Activated CD4-positive, CD25-positive, alpha-beta regulatory T cell (primary cell): ENCODE results near the gene MRPL43.

ENCODE experiments used
- DNase-seq, 4 experiments: peaks; one replicate each; lab custom pipeline; 2025; lab: John Stamatoyannopoulos, UW

MRPL43 gene

DNA sequence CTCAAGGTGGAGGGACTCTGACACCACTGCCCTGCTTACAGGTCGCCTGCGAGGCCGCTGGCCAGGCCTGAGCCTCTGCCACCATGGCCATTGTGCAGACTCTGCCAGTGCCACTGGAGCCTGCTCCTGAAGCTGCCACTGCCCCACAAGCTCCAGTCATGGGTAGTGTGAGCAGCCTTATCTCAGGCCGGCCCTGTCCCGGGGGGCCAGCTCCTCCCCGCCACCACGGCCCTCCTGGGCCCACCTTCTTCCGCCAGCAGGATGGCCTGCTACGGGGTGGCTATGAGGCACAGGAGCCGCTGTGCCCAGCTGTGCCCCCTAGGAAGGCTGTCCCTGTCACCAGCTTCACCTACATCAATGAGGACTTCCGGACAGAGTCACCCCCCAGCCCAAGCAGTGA lies 15.2 kb upstream of the MRPL43 start:
- DNase-seq: no peak

DNA sequence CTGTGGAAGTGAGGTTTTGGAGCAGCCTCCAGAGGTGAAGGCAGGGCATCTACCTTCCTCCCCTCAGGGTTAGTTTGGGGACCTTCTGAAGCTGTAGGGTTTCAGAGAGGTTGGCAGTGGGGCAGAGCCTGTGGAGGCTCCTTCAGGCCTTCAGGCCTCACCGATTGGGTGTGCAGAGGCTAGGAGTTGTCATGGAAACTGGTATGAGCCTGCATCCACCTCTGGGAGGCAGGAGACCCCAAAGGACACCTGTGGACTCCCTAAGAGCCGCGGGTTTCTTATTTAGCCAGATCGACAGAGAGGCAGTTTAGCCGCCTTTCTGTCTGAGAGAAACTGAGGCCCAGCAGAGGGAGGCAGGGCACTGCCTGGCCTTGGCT lies 14.3 kb upstream of the MRPL43 start:
- no peak for DNase-seq

DNA sequence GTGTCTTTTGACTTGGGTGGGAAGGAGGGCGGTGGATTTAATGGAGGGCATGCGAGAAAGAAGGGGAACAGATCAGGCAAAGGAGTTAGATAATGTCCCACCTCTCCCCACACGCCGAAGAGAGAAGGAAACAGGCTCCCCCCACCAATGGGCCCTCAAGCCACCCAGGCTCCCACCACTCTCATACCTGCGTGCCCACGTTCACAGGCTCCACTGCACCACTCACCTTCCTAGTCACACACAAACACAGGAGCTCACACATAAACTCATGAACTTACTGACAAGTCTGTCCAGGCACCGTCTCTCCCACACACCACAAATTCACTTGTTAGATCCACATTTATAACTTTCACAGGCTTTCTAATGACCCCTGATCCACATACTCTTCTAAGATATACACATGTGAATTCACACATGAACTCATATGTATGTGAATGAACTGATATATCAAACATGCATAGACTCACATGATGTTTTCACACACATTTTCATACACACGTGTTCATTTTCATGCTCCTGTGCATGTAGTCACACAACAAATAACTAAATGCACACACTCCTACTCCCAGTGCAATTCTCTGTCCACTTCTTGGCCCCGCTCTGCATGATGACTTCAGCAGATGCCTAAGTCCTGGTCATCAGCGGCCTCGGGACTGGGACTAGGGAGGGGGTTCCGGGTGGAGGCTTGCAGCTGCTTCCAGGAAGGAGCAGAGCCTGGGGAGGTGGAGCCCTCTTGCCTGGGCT lies 13.8 kb upstream of the MRPL43 start:
- no peak for DNase-seq

DNA sequence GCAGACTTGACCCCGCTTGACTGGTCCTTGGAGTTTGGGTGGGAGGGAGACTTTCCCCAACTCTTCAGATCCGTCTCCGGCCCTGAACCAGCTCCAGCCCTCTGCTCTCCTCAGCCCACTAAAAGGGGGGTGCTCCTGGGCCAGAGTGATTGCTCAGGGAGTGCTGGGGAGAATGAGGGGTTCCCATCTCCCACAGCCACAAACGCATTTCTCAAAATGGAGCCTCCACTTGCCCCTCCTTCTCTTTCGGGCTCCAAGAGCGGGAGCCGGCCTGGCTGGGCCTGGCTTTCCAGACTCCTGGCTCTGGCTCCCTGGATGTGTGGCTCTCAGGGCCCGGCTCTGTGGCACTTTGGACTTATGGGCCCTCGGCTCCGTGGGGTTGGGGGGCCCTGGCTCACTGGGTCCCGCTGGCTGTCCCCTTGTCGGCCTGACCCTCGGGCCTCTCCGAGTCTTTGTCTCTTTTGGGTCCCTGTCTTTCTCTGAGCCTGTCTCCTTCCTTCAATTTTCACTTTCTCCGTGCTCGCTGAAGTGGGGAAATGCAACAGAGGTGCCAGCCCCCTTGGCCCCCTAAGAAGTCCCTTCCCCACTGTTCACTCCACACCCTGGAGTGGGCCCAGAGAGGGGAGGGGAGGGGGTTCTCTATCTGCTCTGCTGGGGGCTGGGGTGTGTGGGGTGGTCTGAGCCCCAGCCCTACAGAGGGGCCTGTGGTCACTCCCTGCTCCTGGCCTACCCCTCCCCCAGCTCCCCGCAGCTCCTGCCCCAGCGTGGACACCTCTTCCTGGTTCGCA lies 13.0 kb upstream of the MRPL43 start:
- DNase-seq: no peak

DNA sequence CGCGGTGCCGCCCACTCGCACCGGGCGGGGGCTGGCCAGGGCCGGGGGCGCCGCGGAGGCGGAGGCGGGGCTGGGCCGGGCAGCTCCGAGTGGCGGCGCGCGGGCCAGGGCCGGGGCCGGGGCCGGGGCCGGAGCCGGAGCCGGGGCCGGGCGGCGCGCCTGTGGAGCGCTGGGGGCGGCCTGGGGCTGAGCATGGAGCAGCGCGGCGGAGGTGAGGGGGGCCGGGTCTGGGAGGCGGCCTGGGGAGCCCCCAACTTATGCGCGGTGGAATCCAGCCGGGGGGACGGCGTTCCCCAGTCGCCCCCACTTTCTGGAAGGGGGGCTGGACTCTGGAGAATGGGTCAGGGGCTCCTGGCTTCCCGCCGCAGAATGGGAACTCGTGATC lies 12.4 kb upstream of the MRPL43 start, which contains the start of gene LZTS2:
TSS of gene LZTS2 (plus strand) at position 67 of the 385 bp plus-strand sequence. CDS start 2,731 bp downstream, outside the sequence.
- DNase-seq: no peak

DNA sequence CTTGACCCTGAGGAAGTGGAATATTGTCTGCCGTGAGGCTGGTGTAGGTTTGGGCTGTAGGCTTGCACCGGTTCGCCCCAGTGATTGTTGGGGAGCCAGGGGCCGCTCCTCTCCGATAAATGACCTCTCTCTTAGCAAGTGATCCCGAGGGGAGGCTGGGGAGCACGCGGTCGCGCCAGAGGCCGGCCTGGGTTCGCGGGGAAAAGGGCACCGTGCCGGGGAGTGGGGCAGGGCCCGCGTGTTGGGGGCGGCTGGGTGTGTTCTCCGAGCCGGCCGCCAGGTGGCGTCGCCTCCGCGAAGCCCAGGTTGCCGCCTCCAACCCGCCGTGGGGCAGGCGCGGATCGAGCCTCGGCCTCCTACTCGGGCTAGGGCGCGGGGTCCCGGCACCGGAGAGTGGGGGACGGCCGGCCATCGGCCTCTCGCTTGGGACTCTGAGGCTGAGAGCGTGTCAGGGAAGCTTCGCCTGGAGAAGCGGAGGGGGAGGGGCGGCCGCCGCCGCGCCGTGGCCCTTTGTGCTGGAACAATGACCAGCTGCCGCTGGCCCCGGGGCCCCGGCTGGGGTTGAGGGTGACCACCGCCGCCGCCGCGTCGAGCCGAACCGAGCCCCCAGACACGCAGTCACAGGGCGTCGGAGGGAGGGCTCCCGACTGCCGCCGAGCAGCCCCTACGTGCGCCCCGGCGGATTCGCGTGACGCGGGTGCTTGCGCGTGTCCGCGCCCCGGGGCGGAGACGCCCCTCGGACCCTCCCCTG lies 11.9 kb upstream of the MRPL43 start:
- DNase-seq: peak; percentile 55 to 70 (median 63)

DNA sequence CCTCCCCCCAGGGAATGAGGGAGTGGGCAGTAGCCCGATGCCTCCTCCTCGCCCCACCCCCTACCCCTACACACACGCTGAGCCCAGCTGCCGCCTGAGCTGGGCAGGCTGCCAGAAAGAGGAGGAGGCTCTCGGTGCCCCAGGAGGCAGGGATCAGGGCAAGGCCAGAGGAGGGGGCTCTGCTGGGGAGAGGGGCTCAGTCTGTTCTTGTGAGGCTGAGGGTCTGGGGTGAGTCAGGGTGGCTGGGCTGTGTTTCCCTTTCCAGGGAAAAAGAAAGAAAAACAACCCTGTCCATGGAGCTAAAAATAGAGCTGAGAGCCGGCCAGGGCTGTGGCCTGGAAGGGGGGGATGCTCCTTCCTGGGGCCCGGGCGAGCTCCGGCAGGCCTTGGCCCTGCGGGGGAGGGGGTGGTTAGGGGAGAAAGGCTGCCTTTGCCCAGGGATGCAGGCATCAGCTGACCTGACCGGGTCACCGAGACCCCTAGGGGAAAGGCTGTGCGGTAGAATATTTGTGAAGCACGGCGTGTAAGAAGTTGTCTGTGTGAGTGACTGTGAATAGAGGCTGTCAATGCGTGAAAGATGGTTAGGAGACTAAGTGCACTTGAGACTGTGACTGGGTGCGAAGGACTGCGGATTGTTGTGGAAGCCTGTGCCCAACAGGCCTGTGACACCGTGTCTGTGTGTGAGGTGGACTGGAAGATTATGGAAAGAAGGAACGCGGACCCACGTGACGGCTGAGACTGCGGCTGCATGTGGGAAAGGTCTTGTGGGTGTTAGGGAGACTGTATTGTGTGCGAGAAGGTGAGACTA lies 11.1 kb upstream of the MRPL43 start:
- peak; percentile 23 to 53 (median 46) for DNase-seq

DNA sequence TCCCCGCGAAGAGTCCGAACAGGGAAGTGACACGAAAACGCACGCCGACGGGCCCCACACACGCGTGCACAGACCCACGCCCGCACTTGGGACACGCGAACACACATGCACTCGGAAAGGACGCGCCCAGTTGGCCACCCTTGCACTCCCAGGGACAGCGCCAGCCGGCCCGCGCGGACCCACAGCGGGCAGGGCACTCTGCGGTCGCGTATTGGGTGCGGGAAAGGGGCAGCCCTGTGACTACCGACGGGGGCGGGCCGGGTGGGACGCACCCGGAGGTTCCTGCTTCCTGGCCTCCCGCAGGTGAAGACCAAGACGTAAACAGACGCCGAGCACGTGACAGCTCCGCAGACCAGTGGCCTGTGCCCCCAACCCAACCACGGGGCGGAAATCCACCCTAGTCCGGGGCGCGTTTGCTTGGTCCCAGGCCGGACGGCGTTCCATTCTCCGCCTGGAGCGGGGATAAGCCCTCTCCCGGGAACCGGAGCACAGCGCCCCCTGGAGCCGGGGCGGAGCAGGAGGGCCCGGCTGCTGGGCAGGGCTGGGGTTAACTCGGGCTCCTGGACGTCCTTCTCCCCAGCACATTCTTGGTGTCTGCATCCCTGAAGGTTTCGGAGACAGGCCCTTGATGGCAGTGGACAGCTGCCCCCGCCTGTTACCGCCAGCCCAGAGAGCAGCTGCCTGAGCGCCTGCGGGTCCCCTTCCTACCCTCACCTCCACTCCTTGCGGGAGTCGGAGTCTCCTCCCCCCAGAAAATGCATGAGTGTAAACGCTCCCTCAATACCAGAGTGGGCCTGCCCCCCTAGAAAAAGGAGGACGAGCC lies 10.3 kb upstream of the MRPL43 start:
- DNase-seq: peak; percentile 50 to 65 (median 55)

DNA sequence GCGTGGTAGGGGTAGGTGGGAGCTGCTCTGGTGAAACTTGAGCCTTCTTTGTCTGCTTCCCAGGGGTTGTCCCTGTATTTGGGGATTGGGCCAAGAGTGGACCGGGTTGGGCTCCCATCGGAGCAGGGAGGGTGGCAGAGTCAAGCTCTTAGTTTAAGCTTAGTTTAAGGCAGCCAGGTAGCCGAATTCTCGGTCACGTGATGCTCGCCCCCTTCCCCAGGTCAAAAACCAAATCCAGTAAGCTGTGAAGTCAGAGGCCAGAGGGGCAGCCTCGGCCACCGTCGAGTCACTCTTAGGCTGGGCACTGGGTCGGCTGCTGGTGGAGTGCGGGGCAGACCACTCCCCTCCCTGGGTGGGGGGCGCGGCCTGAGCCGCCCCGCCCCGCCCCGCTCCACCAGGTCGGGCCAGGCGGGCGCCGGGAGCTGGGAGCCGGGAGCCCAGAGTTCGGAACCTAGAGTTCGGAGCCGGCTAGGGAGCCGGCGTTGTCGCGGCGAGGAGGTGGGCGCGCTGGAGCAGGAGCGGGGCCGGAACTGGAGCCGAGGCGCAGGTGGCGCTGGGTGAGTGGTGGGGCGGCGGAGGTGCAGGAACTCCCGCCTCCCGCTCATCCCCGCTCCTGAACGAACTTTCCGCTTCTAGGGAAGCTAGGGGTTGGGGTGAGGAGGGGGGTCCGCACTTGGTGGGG lies 9.5 kb upstream of the MRPL43 start:
- peak in 1 of 4 experiments; percentile 38 for DNase-seq

DNA sequence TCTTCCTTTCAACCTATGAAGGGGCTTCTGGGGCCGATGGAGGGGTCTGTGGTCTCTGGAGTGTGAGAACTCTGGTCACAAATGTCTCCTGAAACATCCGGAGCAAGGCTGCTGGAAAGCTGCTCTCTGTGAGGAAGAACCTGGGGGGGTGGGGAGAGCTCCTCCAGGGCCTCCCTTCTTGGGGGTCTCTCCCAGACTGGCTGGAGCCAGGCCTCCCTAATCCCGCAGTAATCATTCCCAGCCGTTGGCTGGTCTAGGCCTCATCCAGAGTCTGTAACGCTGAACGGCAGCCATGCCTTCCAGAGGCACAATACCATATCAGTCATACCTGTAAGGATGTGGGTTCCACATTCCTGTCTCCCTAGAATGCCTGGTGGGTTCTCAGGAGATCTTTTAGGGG lies 7.9 kb upstream of the MRPL43 start:
- DNase-seq: no peak

DNA sequence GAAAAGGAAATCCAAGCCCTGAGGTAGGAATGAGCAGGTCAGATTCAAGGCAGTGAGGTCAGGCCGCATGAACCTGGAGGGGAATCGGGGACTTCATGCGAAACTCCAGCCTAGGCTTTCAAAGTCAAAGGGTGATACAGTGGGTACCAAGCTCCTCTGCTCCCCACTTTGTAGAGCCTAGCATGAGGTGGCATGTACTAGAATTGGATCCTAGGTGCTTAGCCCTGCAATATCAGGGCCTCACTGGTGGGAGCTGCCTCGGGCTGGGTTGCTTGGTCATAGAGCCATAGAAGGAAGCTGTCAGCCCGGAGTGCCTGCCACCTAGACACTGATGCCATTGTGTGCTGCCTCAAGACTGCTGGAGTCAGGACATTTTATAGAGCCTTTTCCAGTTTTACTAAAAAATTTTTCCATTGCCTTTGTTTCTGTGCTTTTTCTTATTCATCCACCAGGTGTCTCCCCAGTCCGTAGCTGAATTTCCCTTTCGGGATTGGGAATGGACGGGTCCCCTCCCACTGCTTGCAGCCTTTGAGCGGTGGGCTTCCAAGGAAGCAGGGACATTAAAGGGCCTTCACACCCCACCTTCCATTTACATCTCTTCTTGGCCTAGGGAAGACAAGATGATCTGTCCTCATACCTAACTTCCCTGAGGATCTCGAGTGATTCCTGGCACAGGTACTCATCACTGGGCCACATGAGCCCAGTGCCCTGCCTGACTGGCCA lies 6.8 kb upstream of the MRPL43 start:
- DNase-seq: no peak

DNA sequence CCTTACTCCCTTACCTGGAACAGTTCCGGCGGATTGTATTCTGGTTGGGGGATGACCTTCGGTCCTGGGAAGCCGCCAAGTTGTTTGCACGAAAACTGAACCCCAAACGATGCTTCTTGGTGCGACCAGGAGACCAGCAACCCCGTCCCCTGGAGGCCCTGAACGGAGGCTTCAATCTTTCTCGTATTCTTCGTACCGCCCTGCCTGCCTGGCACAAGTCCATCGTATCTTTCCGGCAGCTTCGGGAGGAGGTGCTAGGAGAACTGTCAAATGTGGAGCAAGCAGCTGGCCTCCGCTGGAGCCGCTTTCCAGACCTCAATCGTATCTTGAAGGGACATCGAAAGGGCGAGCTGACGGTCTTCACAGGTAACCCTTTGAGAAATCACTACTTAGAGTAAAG lies 1.8 kb upstream of the MRPL43 start:
- DNase-seq: no peak

DNA sequence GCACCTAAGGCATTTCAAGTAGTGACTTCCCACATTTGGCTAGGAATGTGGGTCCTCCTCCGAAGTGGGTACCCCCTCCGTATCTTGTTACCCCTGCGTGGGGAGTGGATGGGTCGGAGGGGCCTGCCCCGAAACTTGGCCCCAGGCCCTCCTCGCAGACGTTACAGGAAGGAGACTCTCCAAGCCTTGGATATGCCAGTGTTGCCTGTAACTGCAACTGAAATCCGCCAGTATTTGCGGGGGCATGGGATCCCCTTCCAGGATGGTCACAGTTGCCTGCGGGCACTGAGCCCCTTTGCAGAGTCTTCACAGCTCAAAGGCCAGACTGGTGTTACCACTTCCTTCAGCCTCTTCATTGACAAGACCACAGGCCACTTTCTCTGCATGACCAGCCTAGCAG lies 869 bp upstream of the MRPL43 start:
- DNase-seq: no peak

DNA sequence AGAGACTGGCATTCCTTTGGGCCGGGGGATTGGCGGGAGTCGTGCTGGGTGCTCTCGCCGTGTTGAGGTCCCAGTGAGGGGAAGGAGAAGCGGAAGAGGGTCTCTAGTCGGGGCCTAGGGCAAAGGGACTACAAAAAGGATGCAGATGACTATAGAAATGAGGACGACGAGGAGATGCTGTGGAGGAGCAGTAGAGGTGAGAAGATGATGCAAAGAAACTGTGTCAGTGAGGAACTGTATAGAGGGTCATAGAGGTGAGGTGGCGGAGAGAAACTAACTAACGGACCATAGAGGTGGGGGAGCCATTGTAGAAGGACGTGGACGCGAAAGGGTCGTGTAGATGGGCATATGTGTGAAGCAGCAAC lies 370 bp upstream of the MRPL43 start:
- no peak for DNase-seq

DNA sequence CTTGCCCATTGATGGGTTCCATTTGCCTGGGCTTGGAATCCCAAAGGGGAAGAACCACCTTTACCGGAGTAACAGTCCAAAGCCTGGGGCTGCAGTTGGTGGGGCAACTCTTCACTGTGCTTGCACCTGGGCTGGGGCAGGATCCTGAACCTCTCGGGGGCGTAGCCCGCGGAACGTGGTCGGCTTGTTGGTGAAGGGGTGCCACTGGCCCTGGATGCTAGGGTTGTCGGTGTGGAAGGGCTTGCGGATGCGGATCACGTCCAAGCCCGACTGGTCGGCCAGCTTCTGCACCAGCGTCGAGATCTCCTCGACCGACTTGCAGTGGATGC lies 710 bp downstream of the MRPL43 start:
- no peak for DNase-seq

DNA sequence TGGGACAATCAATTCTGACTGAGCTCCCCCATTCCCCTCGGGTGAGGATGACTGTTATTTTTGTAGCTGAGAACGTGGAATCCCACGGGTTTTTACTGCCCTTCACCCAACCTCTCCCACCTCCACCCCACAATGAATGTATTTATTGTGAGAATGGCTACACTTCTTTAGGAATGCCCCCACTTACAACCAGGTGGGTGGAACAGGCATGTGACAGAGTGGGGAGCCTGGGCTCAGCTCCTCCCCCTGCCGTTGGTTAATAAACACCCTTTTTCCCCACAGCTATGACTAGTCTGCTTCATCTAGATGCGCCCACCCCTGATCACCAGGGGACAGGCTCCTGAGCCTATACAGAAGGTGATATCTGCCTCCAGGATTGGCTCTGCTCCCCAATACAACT lies 2.0 kb downstream of the MRPL43 start:
- DNase-seq: no peak

DNA sequence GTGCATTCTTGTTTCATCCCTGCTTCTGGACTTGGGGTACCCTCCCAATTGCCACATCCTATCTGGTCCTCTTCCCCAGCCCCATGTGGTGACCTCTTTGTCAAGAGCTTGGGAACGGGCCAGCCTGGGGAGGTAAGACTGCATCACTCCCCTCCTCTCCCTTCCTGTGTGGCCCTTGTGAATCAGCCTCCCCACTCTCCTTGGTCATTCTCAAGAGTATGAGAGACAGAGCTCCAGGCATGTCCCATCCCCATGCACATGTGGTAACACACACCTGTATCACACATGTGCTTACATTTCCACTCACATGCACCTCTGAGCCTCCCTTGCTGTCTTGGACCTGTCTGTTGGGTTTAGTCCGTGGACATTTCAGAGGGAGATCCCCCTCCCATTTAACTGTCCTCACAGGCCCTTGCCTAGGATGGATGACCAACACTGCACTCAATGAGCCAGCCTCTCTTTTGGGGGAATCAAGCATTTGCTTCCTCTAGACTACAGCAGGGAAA lies 2.6 kb downstream of the MRPL43 start:
- DNase-seq: no peak

DNA sequence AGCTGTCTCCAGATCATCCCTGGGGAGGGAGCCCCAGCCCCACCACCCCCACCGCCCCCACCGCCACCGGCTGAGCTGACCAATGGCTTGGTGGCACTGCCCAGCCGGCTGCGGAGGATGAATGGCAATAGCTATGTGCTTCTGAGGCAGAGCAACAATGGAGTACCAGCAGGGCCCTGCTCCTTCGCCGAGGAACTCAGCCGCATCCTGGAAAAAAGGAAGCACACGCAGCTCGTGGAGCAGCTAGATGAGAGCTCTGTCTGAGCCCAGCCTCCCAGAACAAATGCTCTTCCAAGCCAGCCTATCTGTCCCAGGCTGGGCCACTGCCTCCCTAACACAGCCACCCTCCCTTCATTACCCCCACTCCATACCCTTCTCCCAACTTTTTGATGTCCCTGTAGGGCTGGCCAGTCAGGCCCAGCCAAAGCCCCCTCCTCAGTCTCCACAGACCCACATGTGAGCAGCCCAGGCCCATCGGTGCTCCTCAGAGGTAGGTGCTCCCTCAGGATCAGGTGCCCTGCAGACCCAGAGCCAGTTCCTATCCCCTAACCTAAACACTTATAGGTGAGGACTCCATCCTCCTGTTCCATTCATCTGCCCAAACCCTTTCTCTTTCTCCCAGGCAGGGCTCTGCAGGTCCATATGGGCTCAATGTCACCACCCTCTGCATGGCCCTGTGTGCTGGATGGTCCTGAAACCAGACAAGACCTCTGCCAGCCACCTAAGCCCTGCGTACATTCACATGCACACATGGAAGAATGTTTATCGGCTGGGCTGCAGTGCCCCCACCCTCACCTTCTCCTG lies 3.2 kb downstream of the MRPL43 start:
- DNase-seq: no peak
